ENCODE measurements around the gene CIBAR2. TPM values are rescaled to one million over a fixed set of nuclear protein-coding genes. Genes with fewer than 3 reads are reported as not detected.
A peak's percentile ranks its signal among the peaks of the same experiment; 100 is the strongest.

The CIBAR2 gene
- total and polyA plus RNA-seq, 3 experiments from 2014 or later = not detected

GRCh38 chr16:85153656-85154091 lies 41.4 kb upstream of the CIBAR2 start:
- no peak for DNase-seq
- peaks cover 12% of the 10 kb centered on the region for H3K4me1 ChIP-seq (ENCODE audit: insufficient read depth, low read length)
- H3K36me3 ChIP-seq (ENCODE audit: insufficient read depth, low read length) = no peaks in the 10 kb centered on the region
- H3K27ac ChIP-seq (ENCODE audit: low read depth, low read length) = no peak overlapping the region
- no peaks in the 10 kb centered on the region for H3K9me3 ChIP-seq (ENCODE audit: low read length)
- POLR2A ChIA-PET = no interaction called here
- H3K27ac Mint-ChIP-seq = no peak overlapping the region
- no peak overlapping the region for H3K4me3 Mint-ChIP-seq
- H3K27me3 Mint-ChIP-seq = peaks cover 3 to 8% of the 10 kb centered on the region in 2 donors
- H3K36me3 Mint-ChIP-seq = no peaks in the 10 kb centered on the region
- peaks cover 10 to 13% (median 11%) of the 10 kb centered on the region in 3 donors for H3K4me1 Mint-ChIP-seq
- CTCF ChIA-PET = no interaction called here
- H3K9me3 Mint-ChIP-seq = no peaks in the 10 kb centered on the region
- no peaks in the 10 kb centered on the region for H3K27me3 ChIP-seq (ENCODE audit: insufficient read depth, low read length, poor library complexity, severe bottlenecking)
- H3K4me3 ChIP-seq (ENCODE audit: low read length) = no peak overlapping the region

- Histone ChIP-seq H3K4me3 (ENCODE audit: low read length) (no peak overlapping the region), H3K27me3 (ENCODE audit: insufficient read depth, low read length, poor library complexity, severe bottlenecking) (no peaks in the 10 kb centered on the region), H3K9me3 (ENCODE audit: low read length) (no peaks in the 10 kb centered on the region), H3K27ac (ENCODE audit: low read depth, low read length) (no peak overlapping the region), H3K36me3 (ENCODE audit: insufficient read depth, low read length) (no peaks in the 10 kb centered on the region), H3K4me1 (ENCODE audit: insufficient read depth, low read length) (peaks cover 8% of the 10 kb centered on the region)
- no peak for DNase-seq
- ChIA-PET CTCF (no interaction called here), POLR2A (no interaction called here)
- no peaks in the 10 kb centered on the region for H3K36me3 Mint-ChIP-seq
- no peaks in the 10 kb centered on the region for H3K9me3 Mint-ChIP-seq
- no peak overlapping the region for H3K4me3 Mint-ChIP-seq
- H3K27me3 Mint-ChIP-seq = peaks cover 3 to 6% of the 10 kb centered on the region in 2 donors
- peaks cover 6 to 10% (median 8%) of the 10 kb centered on the region in 3 donors for H3K4me1 Mint-ChIP-seq
- H3K27ac Mint-ChIP-seq = no peak overlapping the region
These were observed 40.8 kb upstream of the CIBAR2 start for GRCh38 chr16:85153046-85153445.

GRCh38 chr16:85152414-85153030 lies 40.2 kb upstream of the CIBAR2 start:
- H3K27ac Mint-ChIP-seq = no peak overlapping the region
- no peaks in the 10 kb centered on the region for H3K9me3 ChIP-seq (ENCODE audit: low read length)
- H3K36me3 ChIP-seq (ENCODE audit: insufficient read depth, low read length) = no peaks in the 10 kb centered on the region
- DNase-seq = no peak
- H3K27ac ChIP-seq (ENCODE audit: low read depth, low read length) = no peak overlapping the region
- H3K36me3 Mint-ChIP-seq = no peaks in the 10 kb centered on the region
- H3K27me3 Mint-ChIP-seq = peaks cover 3 to 4% of the 10 kb centered on the region in 2 donors
- ChIA-PET POLR2A (no interaction called here), CTCF (no interaction called here)
- peaks cover 1 to 5% (median 2%) of the 10 kb centered on the region in 3 donors for H3K4me1 Mint-ChIP-seq
- no peak overlapping the region for H3K4me3 ChIP-seq (ENCODE audit: low read length)
- no peaks in the 10 kb centered on the region for H3K9me3 Mint-ChIP-seq
- H3K27me3 ChIP-seq (ENCODE audit: insufficient read depth, low read length, poor library complexity, severe bottlenecking) = no peaks in the 10 kb centered on the region
- H3K4me1 ChIP-seq (ENCODE audit: insufficient read depth, low read length) = peaks cover 3% of the 10 kb centered on the region
- no peak overlapping the region for H3K4me3 Mint-ChIP-seq

GRCh38 chr16:85151603-85152413 lies 39.5 kb upstream of the CIBAR2 start:
- Mint-ChIP-seq H3K27me3 (peaks cover 4% of the 10 kb centered on the region in 2 donors), H3K4me1 (no peaks in the 10 kb centered on the region), H3K27ac (no peak overlapping the region), H3K9me3 (no peaks in the 10 kb centered on the region), H3K36me3 (no peaks in the 10 kb centered on the region), H3K4me3 (no peak overlapping the region)
- no peaks in the 10 kb centered on the region for H3K9me3 ChIP-seq (ENCODE audit: low read length)
- no peaks in the 10 kb centered on the region for H3K27me3 ChIP-seq (ENCODE audit: insufficient read depth, low read length, poor library complexity, severe bottlenecking)
- no peaks in the 10 kb centered on the region for H3K4me1 ChIP-seq (ENCODE audit: insufficient read depth, low read length)
- ChIA-PET POLR2A (no interaction called here), CTCF (no interaction called here)
- H3K36me3 ChIP-seq (ENCODE audit: insufficient read depth, low read length) = no peaks in the 10 kb centered on the region
- no peak overlapping the region for H3K27ac ChIP-seq (ENCODE audit: low read depth, low read length)
- H3K4me3 ChIP-seq (ENCODE audit: low read length) = no peak overlapping the region
- no peak for DNase-seq

GRCh38 chr16:85151079-85151602 lies 38.9 kb upstream of the CIBAR2 start:
- DNase-seq = no peak
- Histone ChIP-seq H3K9me3 (ENCODE audit: low read length) (no peaks in the 10 kb centered on the region), H3K27ac (ENCODE audit: low read depth, low read length) (no peak overlapping the region), H3K36me3 (ENCODE audit: insufficient read depth, low read length) (no peaks in the 10 kb centered on the region), H3K27me3 (ENCODE audit: insufficient read depth, low read length, poor library complexity, severe bottlenecking) (no peaks in the 10 kb centered on the region), H3K4me3 (ENCODE audit: low read length) (no peak overlapping the region), H3K4me1 (ENCODE audit: insufficient read depth, low read length) (no peaks in the 10 kb centered on the region)
- H3K27me3 Mint-ChIP-seq = peaks cover 4 to 7% of the 10 kb centered on the region in 2 donors
- H3K4me1 Mint-ChIP-seq = no peaks in the 10 kb centered on the region
- no peak overlapping the region for H3K4me3 Mint-ChIP-seq
- no peaks in the 10 kb centered on the region for H3K9me3 Mint-ChIP-seq
- no peaks in the 10 kb centered on the region for H3K36me3 Mint-ChIP-seq
- no peak overlapping the region for H3K27ac Mint-ChIP-seq
- POLR2A ChIA-PET = no interaction called here
- CTCF ChIA-PET = no interaction called here

GRCh38 chr16:85150331-85150940 lies 38.2 kb upstream of the CIBAR2 start:
- Mint-ChIP-seq H3K36me3 (no peaks in the 10 kb centered on the region), H3K9me3 (no peaks in the 10 kb centered on the region), H3K4me1 (no peaks in the 10 kb centered on the region), H3K27me3 (peaks cover 6 to 9% of the 10 kb centered on the region in 2 donors), H3K4me3 (no peak overlapping the region), H3K27ac (peak overlapping the region in 1 of 8 donors; percentile 32)
- Histone ChIP-seq H3K4me1 (ENCODE audit: insufficient read depth, low read length) (no peaks in the 10 kb centered on the region), H3K4me3 (ENCODE audit: low read length) (no peak overlapping the region), H3K27ac (ENCODE audit: low read depth, low read length) (no peak overlapping the region), H3K36me3 (ENCODE audit: insufficient read depth, low read length) (no peaks in the 10 kb centered on the region), H3K9me3 (ENCODE audit: low read length) (no peaks in the 10 kb centered on the region), H3K27me3 (ENCODE audit: insufficient read depth, low read length, poor library complexity, severe bottlenecking) (no peaks in the 10 kb centered on the region)
- POLR2A ChIA-PET = no interaction called here
- CTCF ChIA-PET = no interaction called here
- no peak for DNase-seq

- H3K27me3 Mint-ChIP-seq = peaks cover 7 to 12% of the 10 kb centered on the region in 2 donors
- H3K4me3 Mint-ChIP-seq = no peak overlapping the region
- DNase-seq = no peak
- POLR2A ChIA-PET = no interaction called here
- Histone ChIP-seq H3K27me3 (ENCODE audit: insufficient read depth, low read length, poor library complexity, severe bottlenecking) (no peaks in the 10 kb centered on the region), H3K4me1 (ENCODE audit: insufficient read depth, low read length) (no peaks in the 10 kb centered on the region), H3K36me3 (ENCODE audit: insufficient read depth, low read length) (no peaks in the 10 kb centered on the region), H3K9me3 (ENCODE audit: low read length) (no peaks in the 10 kb centered on the region), H3K4me3 (ENCODE audit: low read length) (no peak overlapping the region), H3K27ac (ENCODE audit: low read depth, low read length) (no peak overlapping the region)
- no peaks in the 10 kb centered on the region for H3K9me3 Mint-ChIP-seq
- CTCF ChIA-PET = interaction anchor here (1.4 kb wide), 1 partner anchor 10 kb away, joined by 3 read pairs; no protein-coding TSS in a partner anchor
- H3K36me3 Mint-ChIP-seq = no peaks in the 10 kb centered on the region
- no peak overlapping the region for H3K27ac Mint-ChIP-seq
- no peaks in the 10 kb centered on the region for H3K4me1 Mint-ChIP-seq
These were observed 37.5 kb upstream of the CIBAR2 start for GRCh38 chr16:85149776-85150175.

GRCh38 chr16:85148931-85149330 lies 36.7 kb upstream of the CIBAR2 start:
- Mint-ChIP-seq H3K9me3 (no peaks in the 10 kb centered on the region), H3K4me3 (no peak overlapping the region), H3K36me3 (no peaks in the 10 kb centered on the region), H3K4me1 (no peaks in the 10 kb centered on the region), H3K27me3 (peaks cover 7 to 16% of the 10 kb centered on the region in 2 donors), H3K27ac (no peak overlapping the region)
- POLR2A ChIA-PET = no interaction called here
- H3K9me3 ChIP-seq (ENCODE audit: low read length) = no peaks in the 10 kb centered on the region
- CTCF ChIA-PET = interaction anchor here (0.6 to 1.4 kb wide), 2 partner anchors 9 to 924 kb away, joined by 3 read pairs; no protein-coding TSS in a partner anchor
- H3K4me1 ChIP-seq (ENCODE audit: insufficient read depth, low read length) = no peaks in the 10 kb centered on the region
- no peaks in the 10 kb centered on the region for H3K36me3 ChIP-seq (ENCODE audit: insufficient read depth, low read length)
- H3K27me3 ChIP-seq (ENCODE audit: insufficient read depth, low read length, poor library complexity, severe bottlenecking) = no peaks in the 10 kb centered on the region
- no peak overlapping the region for H3K4me3 ChIP-seq (ENCODE audit: low read length)
- no peak for DNase-seq
- no peak overlapping the region for H3K27ac ChIP-seq (ENCODE audit: low read depth, low read length)

Measured in CD8-positive, alpha-beta memory T cell (primary cell).